HG03469 (cell line): ENCODE data around the gene PSMG4.

Experiments
- ATAC-seq: cut with Tn5 transposase; IDR thresholded peaks from one replicate; pipeline ENCODE4 v1.9.1; 2021; ENCODE audit warnings: mild to moderate bottlenecking, moderate library complexity, moderate number of reproducible peaks; ENCODE audit not compliant: unreplicated experiment

Gene PSMG4

GRCh38 chr6:3258720-3259490 is at the start of gene PSMG4:
TSS of gene PSMG4 (plus strand) at chr6:3258947. CDS start at chr6:3259023, 76 bp downstream.
- ATAC-seq, result peak; percentile 30

GRCh38 chr6:3209114-3210023 is 49.4 kb upstream of the PSMG4 start:
- ATAC-seq, result no peak

GRCh38 chr6:3210024-3210610 is 48.6 kb upstream of the PSMG4 start:
- ATAC-seq, result no peak

GRCh38 chr6:3211681-3212080 is 47.1 kb upstream of the PSMG4 start:
- no peak for ATAC-seq

GRCh38 chr6:3212261-3212660 is 46.5 kb upstream of the PSMG4 start:
- ATAC-seq, result no peak

- no peak for ATAC-seq
Observed at GRCh38 chr6:3213334-3213695, 45.4 kb upstream of the PSMG4 start.

GRCh38 chr6:3214898-3215297 is 43.8 kb upstream of the PSMG4 start:
- ATAC-seq, result no peak

GRCh38 chr6:3217286-3217685 is 41.5 kb upstream of the PSMG4 start:
- ATAC-seq, result no peak

- ATAC-seq, result no peak
Observed at GRCh38 chr6:3218266-3218665, 40.5 kb upstream of the PSMG4 start.

GRCh38 chr6:3220366-3220765 is 38.4 kb upstream of the PSMG4 start:
- no peak for ATAC-seq

GRCh38 chr6:3221578-3221977 is 37.2 kb upstream of the PSMG4 start:
- no peak for ATAC-seq

- ATAC-seq, result no peak
Observed at GRCh38 chr6:3222506-3223038, 36.2 kb upstream of the PSMG4 start.

GRCh38 chr6:3226042-3226441 is 32.7 kb upstream of the PSMG4 start:
- no peak for ATAC-seq

- no peak for ATAC-seq
Observed at GRCh38 chr6:3226481-3227362, 32.0 kb upstream of the PSMG4 start.

GRCh38 chr6:3227363-3228045 is 31.2 kb upstream of the PSMG4 start, which contains the start of gene TUBB2B:
TSS of gene TUBB2B (minus strand) at chr6:3227653. CDS start at chr6:3227543, 110 bp downstream.
- no peak for ATAC-seq

- ATAC-seq, result no peak
Observed at GRCh38 chr6:3228046-3228671, 30.6 kb upstream of the PSMG4 start.

GRCh38 chr6:3228771-3229565 is 29.8 kb upstream of the PSMG4 start:
- no peak for ATAC-seq

GRCh38 chr6:3229566-3230178 is 29.1 kb upstream of the PSMG4 start:
- ATAC-seq, result no peak
